ENCODE measurements around the gene DIP2C.
"Not testable (repeated sequence)": the region's sequence is repeated elsewhere in the genome, so short reads cannot be mapped to it uniquely, and the experiment has no call there.

DIP2C gene

DNA sequence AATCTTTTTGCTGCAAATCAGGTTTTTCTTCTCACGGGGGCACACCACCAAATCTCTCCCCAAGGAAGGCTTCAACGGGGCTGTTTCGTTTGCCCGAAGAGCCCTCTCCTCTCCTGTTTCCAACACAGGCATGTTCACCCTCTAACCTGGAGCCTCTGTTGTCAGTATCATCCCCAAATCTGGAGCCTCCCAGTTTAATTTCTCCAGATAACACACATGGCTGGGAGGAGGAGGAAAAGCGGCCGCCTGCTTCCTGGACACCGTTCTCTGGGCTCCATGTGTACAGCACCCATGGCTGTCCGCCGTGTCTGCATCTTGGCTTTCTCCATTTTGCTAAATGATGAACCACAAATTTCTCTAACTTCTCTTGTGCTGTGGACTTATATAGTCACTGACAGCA is 214.5 kb downstream of the DIP2C start:
- no peak for DNase-seq

DNA sequence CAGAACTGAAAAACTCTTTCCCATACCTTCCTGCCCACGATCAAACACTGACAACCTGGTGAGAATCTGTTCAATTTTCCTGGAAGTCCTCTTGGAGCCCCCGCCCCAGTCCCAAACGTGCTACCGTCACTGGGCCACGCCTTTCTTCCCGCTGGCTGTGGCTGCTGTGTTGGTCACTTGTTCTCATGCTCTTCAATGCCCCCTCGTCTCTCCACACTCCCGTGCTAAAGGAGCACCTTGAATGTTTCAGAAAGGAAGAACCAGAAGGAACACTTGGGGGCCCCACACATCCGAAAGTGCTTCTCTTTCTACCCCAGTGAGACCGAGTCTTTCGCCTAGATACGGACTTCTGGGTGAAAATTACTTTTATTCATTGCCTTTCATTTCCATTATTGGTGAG is 215.1 kb downstream of the DIP2C start:
- DNase-seq = no peak

DNA sequence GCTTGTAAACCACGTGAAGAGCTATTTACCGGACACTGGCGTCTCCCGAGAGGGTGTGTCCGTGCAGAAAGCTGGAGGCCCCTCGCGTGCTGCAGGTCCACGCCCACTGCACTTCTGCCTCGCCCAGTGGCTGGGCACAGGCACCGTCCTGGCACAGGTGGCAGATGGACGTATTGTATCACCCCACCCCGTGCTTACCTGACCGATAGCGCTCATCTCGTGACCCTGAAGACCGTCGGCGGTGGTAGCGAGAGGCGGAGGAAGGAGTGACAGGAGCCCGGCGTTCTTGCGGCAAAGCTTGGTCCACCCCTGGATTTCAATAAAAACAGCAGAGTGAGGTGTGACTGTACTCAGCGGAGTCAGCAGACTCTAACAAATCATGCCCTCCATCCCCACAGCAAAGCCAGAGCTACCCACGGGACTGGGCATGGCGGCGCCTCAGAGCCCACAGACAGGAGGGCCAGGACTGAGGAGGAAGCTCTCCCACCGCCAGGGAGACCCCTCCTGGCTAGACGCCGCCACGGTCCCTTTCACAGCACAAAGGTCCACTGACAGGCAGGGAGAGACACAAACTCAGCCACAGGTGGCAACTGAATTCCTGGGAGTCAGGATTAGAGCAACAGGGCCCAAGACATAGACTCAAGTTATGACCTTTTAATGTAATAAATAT is 217.1 kb downstream of the DIP2C start:
- DNase-seq = no peak

DNA sequence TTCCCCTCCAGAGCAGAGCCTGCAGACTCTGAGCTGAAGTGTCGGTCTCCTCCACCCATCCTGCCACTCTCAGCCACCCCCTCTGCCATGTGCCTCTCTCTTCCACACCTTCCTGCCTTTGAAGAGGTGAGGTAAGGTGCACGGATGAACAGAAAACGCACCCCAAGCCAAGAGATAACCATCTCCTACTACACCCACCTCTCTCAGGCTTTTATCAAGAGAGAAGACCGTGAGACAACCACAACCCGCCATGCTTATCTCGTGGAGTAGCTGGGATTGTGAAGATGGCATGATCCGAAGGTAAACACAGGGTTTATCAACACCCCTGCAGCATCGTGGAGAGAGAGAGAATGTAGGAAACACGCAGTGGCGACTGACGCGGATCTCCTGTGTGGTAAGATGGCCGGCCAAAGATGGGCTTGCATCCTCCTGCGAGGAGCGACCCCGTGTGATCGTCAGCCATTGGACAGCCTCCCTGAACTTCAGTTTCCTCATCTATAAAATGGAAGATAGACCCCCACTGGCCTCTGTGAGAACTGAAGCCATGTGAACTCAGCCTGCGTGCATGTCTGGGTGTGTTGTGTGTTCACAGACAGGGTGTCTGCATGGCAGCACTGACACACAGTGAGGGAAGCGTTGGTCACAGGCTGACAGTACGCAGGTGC is 219.0 kb downstream of the DIP2C start:
- no peak for DNase-seq

DNA sequence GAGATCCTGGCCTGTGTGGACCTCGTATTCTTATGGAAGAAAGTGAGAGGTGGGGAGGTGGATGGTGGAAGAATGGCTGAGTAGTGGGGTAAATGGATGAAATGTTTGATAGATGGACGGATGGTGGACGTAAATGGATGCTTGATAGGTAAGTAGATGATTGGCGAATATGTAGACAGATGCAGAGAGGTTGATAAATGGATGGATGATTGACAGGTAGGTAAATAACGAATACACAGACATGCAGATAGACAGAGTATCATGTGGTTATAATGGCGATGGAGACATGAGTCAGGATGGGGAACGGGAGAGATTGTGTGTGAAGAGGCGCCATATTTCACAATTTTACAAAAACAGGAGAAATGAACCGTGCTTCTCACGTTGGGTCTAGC is 219.5 kb downstream of the DIP2C start:
- DNase-seq = no peak

DNA sequence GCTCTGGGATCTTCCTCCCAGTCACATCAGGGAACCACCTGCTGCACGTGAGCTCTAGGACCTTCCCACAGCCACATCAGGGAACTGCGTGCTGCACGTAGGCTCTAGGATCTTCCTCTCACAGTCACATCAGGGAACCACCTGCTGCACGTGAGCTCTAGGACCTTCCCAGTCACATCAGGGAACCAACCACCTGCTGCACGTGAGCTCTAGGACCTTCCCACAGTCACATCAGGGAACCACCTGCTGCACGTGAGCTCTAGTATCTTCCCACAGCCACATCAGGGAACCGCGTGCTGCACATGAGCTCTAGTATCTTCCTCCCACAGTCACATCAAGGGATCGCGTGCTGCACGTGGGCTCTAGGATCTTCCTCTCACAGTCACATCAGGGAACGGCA is 229.7 kb downstream of the DIP2C start:
- no peak for DNase-seq

DNA sequence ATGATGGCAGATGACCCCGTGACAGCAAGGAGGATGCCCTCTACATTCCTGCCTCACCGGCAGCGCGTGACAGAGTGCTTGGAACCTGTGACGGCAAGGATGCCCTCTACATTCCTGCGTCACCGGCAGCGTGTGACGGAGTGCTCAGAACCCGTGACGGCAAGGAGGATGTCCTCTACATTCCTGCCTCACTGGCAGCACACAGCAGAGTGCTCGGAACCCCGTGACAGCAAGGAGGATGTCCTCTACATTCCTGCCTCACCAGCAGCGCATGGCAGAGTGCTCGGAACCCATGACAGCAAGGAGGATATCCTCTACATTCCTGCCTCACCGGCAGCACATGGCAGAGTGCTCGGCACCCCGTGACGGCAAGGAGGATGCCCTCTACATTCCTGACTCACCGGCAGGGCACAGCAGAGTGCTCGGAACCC is 231.0 kb downstream of the DIP2C start:
- DNase-seq = no peak

DNA sequence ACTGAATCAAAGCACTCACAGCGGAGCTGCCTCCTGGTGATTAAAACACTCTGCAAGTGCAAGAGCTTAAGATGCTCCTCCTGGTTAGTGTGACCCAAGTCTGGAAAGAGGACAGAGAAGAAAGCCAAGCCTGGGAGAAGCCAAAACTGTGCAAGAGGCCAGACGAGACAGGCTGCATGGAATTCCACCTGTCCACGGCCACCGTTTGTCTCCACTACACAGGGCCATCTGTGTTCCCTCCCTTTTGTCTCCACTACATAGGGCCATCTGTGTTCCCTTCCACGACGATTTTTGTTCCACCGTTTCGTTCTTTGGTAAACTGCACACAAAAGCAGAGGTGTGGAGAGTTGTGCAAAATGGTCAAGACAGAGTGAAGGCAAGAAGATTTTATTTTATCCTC is 233.0 kb downstream of the DIP2C start:
- peak; percentile 8 for DNase-seq

DNA sequence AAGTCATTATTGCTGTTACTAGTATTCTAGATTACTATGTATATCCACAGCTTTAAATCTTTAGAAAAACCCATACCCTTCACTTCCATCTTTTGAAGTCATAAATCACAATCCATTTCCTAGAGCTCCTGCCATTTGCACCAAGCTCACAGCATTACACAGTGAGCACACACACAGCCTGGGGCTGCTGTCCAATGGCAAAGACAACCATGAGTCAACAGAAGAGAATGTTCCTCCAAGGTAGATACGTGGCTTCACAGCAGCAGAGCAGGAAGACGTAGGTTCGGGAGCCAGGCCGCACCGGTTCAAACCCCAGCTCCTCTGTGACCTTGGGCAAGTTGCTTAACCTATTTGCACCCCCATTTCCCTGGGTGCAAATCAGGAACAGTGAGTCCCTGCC is 234.6 kb downstream of the DIP2C start:
- no peak for DNase-seq

DNA sequence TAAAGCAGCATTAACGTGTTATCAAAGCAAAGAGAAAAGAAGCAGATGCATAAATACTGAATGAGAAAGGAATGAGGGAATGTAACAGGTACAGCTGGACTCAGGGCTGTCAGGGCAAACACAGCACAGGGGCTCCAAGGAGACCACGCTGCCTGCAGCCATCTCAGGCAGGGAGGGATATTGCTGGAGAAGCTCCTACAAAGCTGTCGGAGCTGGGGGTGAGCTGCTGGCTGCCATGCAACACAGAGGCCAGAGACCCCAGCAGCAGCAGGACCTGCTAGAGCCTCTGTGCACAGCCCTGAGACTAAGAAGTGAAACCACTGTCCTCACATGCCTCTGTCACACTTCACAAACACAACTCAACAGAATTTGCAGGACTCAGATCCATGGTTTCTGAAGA is 235.8 kb downstream of the DIP2C start:
- no peak for DNase-seq

DNA sequence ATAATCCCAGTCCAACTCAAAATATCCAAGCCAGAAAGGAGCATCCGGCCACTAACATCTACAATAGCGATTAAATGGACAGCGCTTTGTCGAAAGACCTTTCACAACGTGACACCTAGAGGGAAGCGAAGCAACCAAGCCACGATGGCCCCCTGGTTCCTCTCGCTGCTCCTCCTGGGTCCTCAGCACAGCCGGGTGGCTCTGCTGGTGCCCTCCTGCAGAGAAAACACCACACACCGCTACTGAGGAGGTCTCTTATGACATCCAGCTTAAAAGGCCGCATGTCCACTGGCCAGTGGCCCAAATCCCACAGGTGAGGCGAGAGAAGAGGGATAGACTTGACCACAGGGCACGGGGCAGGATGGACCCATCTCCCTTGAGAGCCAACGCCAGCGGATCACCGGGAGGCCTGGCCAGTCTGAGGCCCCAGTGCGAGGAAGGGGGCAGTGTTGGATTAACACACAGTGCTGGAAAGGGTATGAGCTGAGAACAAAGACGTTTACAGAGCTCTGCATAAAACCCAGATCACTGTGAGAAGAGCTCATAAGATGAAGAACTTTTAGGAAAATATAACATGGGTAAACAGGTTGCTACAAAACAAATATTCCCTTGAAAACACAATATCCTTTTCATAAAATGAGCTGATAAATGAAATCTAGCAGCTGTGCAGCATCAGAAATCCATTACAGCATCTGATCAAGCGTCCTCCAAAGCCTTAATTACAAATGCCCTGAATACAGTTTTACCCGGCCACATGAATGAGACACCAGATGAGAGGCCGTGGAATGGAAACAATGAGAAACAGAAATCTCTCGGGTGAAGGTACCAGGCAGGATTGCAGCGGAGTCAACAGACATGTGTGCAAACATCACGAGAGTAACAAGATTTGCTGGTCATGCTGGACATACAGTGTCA is 236.7 kb downstream of the DIP2C start:
- DNase-seq = no peak

DNA sequence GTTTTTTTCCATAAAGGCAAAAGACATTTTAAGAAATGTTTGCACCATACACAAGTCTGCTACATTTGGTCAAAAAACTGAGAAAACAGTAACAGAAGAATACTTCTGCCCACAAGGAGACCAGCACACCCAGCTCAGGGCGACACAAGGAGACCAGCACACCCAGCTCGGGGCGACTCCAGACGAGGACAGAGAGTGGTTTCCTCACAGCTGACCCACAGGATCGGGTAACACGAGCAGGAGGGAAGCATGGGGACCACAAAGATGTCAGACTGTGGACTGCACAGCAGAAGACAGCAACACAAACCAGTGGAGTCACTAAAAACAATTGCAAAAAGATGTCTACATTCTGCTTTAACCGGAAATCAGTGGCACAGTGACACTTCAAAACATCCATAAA is 237.6 kb downstream of the DIP2C start:
- DNase-seq = no peak

DNA sequence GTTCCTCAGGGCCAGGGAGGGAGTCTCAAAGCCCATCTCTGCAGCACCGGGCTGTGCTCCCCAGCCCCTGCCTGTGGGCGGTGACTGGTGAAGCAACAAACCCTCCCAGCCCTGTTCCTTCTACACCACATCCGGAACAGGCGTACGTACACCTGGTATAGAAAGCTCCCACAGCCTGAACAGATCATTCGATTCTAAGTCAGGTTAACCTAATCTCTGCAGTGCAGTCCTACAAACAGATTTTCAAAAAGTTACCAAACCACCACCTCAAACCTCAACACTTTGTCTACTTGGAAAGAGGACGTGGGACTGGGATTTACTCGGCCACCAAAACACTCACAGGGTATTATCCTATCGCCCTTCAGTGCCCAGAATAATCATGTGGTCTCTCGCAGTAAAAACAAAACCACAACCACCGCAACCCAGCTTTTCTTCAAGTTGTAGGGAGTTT is 238.4 kb downstream of the DIP2C start:
- DNase-seq = no peak

DNA sequence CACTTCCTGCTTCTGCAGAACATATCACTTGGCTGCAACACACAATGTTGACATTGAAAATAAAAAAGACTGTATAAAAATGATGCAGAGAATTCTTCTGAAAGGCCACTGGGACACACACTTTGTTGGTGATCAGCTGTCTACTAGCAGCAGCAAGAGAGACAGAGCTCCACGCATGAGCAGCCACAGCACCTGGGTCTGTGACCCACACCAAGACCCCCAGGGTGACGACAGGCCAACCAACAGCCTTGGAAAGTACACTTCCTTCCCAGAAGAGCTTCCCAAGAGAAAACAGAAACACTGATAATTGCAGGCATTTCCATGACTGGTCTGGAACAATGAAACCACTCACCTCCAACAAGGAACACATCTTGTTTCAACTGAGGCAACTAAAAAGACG is 239.0 kb downstream of the DIP2C start:
- DNase-seq = no peak

DNA sequence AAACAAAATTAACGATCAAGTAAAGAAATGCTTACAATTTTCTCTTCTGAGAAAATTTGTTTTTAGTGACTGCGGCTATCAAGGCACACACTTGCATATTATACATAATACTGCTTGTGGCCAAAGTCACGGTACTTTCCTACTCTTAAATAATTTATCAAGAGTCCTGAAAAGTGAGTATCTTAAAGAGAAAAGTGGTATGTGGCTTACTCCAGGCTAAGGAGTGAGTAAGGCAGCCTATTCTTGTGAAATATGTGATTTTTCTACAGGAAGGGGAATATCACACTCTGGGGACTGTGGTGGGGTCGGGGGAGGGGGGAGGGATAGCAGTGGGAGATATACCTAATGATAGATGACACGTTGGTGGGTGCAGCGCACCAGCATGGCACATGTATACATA is 240.1 kb downstream of the DIP2C start:
- DNase-seq = not testable (repeated sequence)

DNA sequence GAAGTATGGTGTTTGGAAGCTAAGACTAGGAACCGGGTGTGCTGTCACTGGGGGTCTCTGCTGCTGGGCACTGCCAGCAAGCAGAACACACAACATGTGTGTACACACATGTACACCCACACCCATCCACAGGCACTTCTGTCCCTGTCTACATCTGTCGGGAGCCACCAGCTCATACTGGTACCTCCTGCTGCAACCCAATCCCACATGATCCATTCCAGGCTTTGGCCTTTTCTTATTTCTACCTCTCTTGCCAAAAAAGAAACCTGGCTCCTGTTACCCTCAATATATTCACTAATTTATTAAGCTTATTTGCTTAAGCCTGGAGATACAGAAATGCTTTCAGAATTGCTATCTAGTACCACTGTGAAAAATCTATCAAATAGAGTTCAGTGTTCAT is 246.0 kb downstream of the DIP2C start:
- DNase-seq = no peak

DNA sequence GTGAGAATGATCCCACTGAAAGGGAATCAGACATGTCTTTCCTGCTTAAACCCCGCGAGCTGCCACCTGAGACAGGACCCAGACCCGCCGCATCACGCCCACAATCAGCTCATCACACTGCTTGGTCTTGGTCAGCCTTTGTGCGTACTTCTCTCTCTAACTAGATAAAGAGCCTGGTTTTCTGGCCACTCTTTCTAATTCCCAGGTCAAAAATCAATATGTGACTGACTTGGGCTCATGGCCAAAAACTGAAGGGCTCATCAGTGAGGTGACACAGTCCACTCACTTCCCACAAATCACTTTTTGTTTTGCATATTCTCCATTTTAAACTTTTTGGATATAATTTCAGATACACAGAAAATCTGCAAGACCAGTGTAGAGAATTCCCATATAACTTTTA is 247.3 kb downstream of the DIP2C start:
- no peak for DNase-seq

DNA sequence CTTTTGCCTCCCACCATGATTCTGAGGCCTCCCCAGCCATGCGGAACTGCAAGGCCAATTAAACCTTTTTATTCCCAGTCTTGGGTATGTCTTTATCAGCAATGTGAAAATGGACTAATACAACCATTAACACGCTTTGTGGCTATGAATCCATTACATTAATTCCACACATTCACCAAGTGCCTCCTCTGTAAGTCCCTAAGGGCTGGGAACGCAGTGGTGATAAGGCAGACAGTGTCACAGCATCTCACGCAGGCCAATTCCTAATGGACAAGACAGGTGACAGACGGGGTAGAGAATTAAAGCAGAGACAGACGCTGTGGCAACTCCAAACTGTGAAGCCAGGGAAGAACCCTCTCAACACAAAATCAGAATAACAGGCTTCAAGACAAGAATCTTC is 247.8 kb downstream of the DIP2C start:
- no peak for DNase-seq

DNA sequence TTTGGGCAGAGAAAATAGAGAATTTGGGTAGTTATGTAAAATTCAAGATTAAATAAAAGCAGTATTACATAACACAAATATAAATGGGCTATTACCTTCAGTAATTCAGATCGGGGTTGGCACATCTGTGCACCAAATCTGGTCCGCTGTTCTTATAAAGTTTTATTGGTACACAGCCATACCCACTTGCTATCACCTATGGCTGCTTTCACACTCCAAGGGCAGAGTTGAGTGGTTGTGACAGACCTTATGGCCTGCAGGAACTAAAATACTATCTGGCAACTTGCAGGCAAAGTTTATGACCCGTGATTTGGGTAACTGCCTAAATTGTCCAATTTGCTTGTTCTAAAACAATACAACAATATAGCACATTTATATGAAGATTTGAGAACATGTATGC is 249.3 kb downstream of the DIP2C start:
- no peak for DNase-seq

DNA sequence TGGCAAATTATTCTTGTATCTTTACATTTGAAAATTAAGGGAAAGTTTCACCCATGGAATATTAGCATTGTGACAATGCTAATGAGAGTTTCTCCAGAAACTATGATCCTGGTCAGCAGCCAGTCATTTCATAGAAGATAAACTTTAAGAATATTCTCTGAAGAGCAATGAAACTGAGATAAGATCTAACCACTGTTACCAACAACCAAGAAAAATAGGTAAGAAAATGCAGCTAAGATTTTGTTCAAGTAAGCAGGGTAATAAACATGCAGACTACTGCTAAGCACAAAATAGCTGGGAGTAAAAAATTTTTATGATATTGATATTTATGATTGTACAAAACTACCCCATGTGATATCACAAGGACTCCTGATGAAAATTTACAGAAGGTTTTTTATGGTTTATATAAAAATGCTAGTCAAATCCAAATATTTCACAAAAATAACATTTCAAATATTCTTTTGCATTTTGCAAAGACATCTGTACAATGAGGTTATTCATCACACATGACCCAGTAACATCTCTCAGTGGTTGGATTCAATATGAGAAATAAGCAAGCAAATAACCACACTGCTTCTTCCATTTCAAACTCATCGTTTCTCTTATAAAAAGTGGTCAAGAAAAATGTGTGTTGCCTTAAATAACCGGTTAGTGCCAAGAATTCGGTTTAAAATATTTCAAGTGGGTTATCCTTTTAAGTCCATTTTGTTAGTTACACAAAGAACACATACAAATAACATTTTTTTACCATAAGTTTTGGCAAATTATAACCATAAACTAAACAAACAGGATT is 251.6 kb downstream of the DIP2C start:
- DNase-seq = no peak

DNA sequence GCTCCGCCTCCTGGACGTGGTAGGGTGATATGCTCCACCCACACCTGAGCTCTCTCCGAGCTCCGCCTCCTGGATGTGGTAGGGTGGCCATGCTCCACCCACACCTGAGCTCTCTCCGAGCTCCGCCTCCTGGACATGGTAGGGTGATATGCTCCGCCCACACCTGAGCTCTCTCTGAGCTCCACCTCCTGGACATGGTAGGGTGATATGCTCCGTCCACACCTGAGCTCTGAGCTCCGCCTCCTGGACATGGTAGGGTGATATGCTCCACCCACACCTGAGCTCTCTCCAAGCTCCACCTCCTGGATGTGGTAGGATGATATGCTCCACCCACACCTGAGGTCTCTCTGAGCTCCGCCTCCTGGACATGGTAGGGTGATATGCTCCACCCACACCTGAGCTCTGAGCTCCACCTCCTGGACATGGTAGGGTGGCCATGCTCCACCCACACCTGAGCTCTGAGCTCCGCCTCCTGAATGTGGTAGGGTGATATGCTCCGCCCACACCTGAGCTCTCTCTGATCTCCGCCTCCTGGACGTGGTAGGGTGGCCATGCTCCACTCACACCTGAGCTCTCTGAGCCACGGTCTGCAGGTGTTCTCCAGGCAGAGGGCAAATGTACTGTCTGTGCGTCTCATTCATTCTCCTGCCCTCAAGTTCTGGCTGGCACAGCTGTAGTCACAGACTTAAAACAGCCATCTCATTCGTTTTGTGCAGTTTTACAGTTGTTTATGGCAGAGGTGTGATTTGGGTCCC is 252.4 kb downstream of the DIP2C start:
- no peak for DNase-seq

DNA sequence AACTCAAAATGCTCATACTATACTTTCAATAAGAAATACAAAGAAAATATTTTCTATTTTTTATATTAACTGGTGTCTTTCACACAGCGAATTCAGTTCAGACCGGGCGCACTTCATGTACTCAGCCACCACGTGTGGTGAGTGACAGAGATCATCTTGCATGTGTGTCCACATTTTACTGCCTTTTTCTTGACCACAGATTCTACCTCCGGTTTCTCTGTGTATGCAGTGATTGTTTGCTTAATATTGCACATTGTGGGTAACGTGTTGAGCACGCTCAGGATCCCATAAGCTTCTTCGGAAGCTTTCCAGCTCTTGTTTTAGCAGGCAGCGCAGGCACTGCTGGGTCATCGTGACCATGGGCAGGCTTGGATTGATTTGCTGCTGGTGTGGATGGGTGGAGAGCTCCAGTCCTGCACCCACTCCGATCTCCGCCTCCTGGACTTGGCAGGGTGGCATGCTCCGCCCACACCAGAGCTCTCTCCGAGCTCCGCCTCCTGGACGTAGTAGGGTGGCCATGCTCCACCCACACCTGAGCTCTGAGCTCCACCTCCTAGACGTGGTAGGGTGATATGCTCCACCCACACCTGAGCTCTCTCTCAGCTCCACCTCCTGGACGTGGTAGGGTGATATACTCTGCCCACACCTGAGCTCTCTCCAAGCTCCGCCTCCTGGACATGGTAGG is 253.3 kb downstream of the DIP2C start:
- no peak for DNase-seq

Data from NCI-H82 (cell line).